Neural crest cell (in vitro differentiated cells): ENCODE results near the gene CHCHD1. TPM values are rescaled to one million over a fixed set of nuclear protein-coding genes. Genes with fewer than 3 reads are reported as not detected.

Experiments
- DNase-seq: peaks from one replicate; pipeline ENCODE4 v3.0.0; 2021; ENCODE audit warnings: low read depth, mixed read lengths, low spot score
- H3K27ac Mint-ChIP-seq: one replicate; pipeline ENCODE4 v1.8.0; 2021; ENCODE audit warnings: mild to moderate bottlenecking, mixed read lengths; ENCODE audit not compliant: unreplicated experiment
- H3K27me3 Mint-ChIP-seq: 2 replicates; pipeline ENCODE4 v1.8.0; 2021; ENCODE audit warnings: low read depth, mild to moderate bottlenecking, mixed read lengths
- H3K36me3 Mint-ChIP-seq: 2 replicates; pipeline ENCODE4 v1.8.0; 2021; ENCODE audit warnings: low read depth, mild to moderate bottlenecking, mixed read lengths
- H3K4me1 Mint-ChIP-seq: 2 replicates; pipeline ENCODE4 v1.8.0; 2021; ENCODE audit warnings: mixed read lengths
- H3K4me3 Mint-ChIP-seq: one replicate; pipeline ENCODE4 v1.8.0; 2021; ENCODE audit warnings: mild to moderate bottlenecking, mixed read lengths
- H3K9me3 Mint-ChIP-seq: 2 replicates; pipeline ENCODE4 v1.8.0; 2021; ENCODE audit warnings: mixed read lengths
- total RNA-seq: library from RNA; stranded (reverse); gene quantifications from 2 replicates; pipeline ENCODE4 v1.2.1, GENCODE V29; 2021
- TF ChIP-seq, protein P1 (sequence below): fragments of 200-600 bp; sonication (generic); conservative IDR thresholded peaks from 2 replicates; pipeline ENCODE4 v1.5.0; 2021; ENCODE audit warnings: antibody characterized with exemption, mild to moderate bottlenecking

Gene CHCHD1
- total RNA-seq, 1 donor from 2014 or later, result 34.8 TPM

DNA sequence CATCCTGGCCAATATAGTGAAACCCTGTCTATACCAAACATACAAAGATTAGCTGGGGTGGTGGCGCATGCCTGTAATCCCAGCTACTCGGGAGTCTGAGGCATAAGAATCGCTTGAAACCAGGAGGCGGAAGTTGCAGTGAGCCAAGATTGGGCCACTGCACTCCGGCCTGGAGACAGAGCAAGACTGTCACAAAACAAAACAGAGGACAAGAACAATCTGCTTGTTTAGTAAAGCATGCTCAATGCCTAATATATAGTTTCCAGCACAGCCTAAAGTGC, 39.5 kb upstream of the CHCHD1 start:
- no peaks in the 10 kb centered on the region for H3K27me3 Mint-ChIP-seq
- peak overlapping the region; percentile 100 for H3K27ac Mint-ChIP-seq
- DNase-seq, result no peak
- peak overlapping the region; percentile 99 for H3K4me3 Mint-ChIP-seq
- peaks cover 34% of the 10 kb centered on the region for H3K4me1 Mint-ChIP-seq
- no peaks in the 10 kb centered on the region for H3K9me3 Mint-ChIP-seq
- TF ChIP-seq, protein P1, sequence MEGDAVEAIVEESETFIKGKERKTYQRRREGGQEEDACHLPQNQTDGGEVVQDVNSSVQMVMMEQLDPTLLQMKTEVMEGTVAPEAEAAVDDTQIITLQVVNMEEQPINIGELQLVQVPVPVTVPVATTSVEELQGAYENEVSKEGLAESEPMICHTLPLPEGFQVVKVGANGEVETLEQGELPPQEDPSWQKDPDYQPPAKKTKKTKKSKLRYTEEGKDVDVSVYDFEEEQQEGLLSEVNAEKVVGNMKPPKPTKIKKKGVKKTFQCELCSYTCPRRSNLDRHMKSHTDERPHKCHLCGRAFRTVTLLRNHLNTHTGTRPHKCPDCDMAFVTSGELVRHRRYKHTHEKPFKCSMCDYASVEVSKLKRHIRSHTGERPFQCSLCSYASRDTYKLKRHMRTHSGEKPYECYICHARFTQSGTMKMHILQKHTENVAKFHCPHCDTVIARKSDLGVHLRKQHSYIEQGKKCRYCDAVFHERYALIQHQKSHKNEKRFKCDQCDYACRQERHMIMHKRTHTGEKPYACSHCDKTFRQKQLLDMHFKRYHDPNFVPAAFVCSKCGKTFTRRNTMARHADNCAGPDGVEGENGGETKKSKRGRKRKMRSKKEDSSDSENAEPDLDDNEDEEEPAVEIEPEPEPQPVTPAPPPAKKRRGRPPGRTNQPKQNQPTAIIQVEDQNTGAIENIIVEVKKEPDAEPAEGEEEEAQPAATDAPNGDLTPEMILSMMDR, result no peak
- no peaks in the 10 kb centered on the region for H3K36me3 Mint-ChIP-seq

GRCh38 chr10:73743327-73743904, 38.4 kb upstream of the CHCHD1 start:
- H3K4me3 Mint-ChIP-seq, result peak overlapping the region; percentile 99
- H3K27ac Mint-ChIP-seq, result peak overlapping the region; percentile 100
- H3K4me1 Mint-ChIP-seq, result peaks cover 34% of the 10 kb centered on the region
- no peaks in the 10 kb centered on the region for H3K36me3 Mint-ChIP-seq
- no peak for DNase-seq
- no peaks in the 10 kb centered on the region for H3K9me3 Mint-ChIP-seq
- H3K27me3 Mint-ChIP-seq, result no peaks in the 10 kb centered on the region
- TF ChIP-seq, protein P1, result no peak

DNA sequence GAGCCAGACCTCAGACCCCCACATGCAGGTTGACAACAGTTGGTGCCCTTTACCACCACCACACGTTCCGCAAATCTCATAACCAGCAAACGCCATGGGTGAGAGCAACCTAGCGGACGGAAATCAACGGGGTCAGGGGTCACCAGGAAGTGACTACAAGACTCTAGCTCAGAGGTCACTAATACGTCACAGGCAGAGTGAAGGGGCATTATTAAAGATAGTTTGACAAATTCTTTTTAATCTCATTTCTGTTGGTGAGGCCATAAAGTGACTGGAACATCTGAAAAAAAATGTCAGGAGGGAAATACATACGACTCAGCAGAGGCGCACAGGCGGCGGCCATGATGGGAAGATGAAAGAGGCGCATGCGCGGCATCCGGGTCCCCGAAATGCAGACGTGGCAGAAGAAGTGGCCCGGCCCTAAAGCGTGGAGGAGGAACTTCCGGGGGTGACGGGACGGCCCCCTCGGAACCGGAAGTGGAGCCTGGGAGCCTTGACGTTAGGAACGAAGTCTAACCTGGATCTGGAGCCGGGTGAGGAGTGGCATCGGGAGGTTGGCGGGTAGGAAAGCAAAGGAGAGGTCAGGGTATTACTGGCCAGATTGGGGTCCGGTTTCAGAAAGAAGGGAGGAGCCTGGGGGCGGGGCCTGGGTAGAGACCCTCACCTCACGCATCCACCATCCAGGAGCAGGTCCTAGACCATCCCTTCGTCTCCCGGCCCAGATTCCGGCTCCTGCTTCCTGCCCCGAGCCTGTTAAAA, 37.8 kb upstream of the CHCHD1 start, which contains the start of gene SEC24C:
Gene SEC24C (plus strand): TSS at position 468 of the 759 bp plus-strand sequence. CDS start 2,461 bp downstream, outside the sequence.
- peaks cover 37% of the 10 kb centered on the region for H3K4me1 Mint-ChIP-seq
- H3K27ac Mint-ChIP-seq, result peak within 1 kb of the TSS; percentile 100
- DNase-seq, result peak; percentile 89
- H3K27me3 Mint-ChIP-seq, result no peaks in the 10 kb centered on the region
- TF ChIP-seq, protein P1, result no peak
- peaks cover 2% of the 10 kb centered on the region for H3K36me3 Mint-ChIP-seq
- H3K4me3 Mint-ChIP-seq, result peak within 1 kb of the TSS; percentile 99
- no peaks in the 10 kb centered on the region for H3K9me3 Mint-ChIP-seq

- peaks cover 4% of the 10 kb centered on the region for H3K36me3 Mint-ChIP-seq
- TF ChIP-seq, protein P1, result no peak
- no peaks in the 10 kb centered on the region for H3K9me3 Mint-ChIP-seq
- peak overlapping the region; percentile 99 for H3K4me3 Mint-ChIP-seq
- peak; percentile 53 for DNase-seq
- H3K27me3 Mint-ChIP-seq, result no peaks in the 10 kb centered on the region
- peak overlapping the region; percentile 100 for H3K27ac Mint-ChIP-seq
- H3K4me1 Mint-ChIP-seq, result peaks cover 39% of the 10 kb centered on the region
Measured at GRCh38 chr10:73744664-73744975, 37.2 kb upstream of the CHCHD1 start.

- Mint-ChIP-seq H3K4me3 (peak overlapping the region; percentile 65), H3K9me3 (no peaks in the 10 kb centered on the region), H3K27ac (no peak overlapping the region), H3K27me3 (no peaks in the 10 kb centered on the region), H3K36me3 (peaks cover 10% of the 10 kb centered on the region), H3K4me1 (peaks cover 39% of the 10 kb centered on the region)
- no peak for DNase-seq
- TF ChIP-seq, protein P1, result no peak
Measured at GRCh38 chr10:73746721-73747120, 35.1 kb upstream of the CHCHD1 start.
